ENCODE measurements around the gene SPPL2C.

- TF ChIP-seq POLR2A (IDR thresholded peaks at IDR 0.05; ENCODE audit: low read depth, low read length) = no peak
- no peak for TF ChIP-seq POLR2AphosphoS5 (IDR thresholded peaks at IDR 0.05; ENCODE audit: low read depth, low read length)
- no peak for TF ChIP-seq PAX5 (IDR thresholded peaks at IDR 0.05; ENCODE audit: insufficient read depth, low read length, severe bottlenecking)
These were observed 4.3 kb downstream of the SPPL2C start for GRCh38 chr17:45848868-45849535.

Data from GM12891 (cell line).